IMR-90 (cell line): ENCODE measurements around the gene CD300LG.

Experiments used
- BHLHE40 ChIP-seq: fragments of 150-350 bp; IDR thresholded peaks from 2 replicates; pipeline ENCODE4 v1.6.1; 2016; ENCODE audit warnings: mild to moderate bottlenecking, low read depth, low read length
- CEBPB ChIP-seq: IDR thresholded peaks from 2 replicates; pipeline ENCODE4 v1.6.1; 2012; ENCODE audit warnings: low read depth, low read length, improper control_type of control experiment
- CTCF ChIP-seq: conservative IDR thresholded peaks from 2 replicates; pipeline ENCODE4 v1.5.1; 2012; ENCODE audit warnings: mild to moderate bottlenecking, low read depth, low read length, improper control_type of control experiment
- MAZ ChIP-seq: IDR thresholded peaks from 2 replicates; pipeline ENCODE4 v1.6.1; 2012; ENCODE audit warnings: low read depth, mild to moderate bottlenecking, low read length, improper control_type of control experiment, moderate library complexity, borderline replicate concordance
- MXI1 ChIP-seq: IDR thresholded peaks from 2 replicates; pipeline ENCODE4 v1.6.1; 2012; ENCODE audit warnings: low read depth, mild to moderate bottlenecking, low read length, moderate library complexity, borderline replicate concordance
- POLR2A ChIP-seq: IDR thresholded peaks from 2 replicates; pipeline ENCODE4 v1.6.1; 2012; ENCODE audit warnings: mild to moderate bottlenecking, low read depth, low read length
- RAD21 ChIP-seq: IDR thresholded peaks from 2 replicates; pipeline ENCODE4 v1.6.1; 2012; ENCODE audit warnings: low read length, improper control_type of control experiment
- RCOR1 ChIP-seq: IDR thresholded peaks from 2 replicates; pipeline ENCODE4 v1.6.1; 2012; ENCODE audit warnings: mild to moderate bottlenecking, low read length, improper control_type of control experiment; ENCODE audit not compliant: insufficient replicate concordance
- USF2 ChIP-seq: fragments of 150-350 bp; IDR thresholded peaks from 2 replicates; pipeline ENCODE4 v1.6.1; 2017; ENCODE audit warnings: mild to moderate bottlenecking, antibody characterized with exemption, low read length, low read depth

DNA sequence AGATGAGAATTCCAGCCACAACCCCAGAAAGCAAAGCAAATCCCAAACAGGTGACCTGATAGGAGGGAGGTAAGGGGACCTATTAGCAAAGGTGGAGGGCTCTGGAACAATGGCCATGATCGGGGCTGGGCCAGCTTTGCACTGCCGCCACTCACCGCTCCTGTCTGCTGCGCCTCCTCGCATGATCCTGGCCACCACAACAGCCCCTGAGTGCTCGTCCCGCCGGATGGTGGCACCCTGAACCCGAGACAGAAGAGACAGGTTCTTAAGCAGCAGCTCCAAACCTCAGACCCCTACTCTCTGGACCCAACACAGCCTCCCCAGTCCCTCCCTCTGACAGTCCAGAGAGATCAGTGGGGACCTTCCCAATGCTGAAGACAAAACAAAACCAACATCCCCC lies 19.4 kb upstream of the CD300LG start:
- TF ChIP-seq POLR2A, result no peak
- no peak for TF ChIP-seq CTCF
- TF ChIP-seq RCOR1, result no peak
- TF ChIP-seq USF2, result no peak
- TF ChIP-seq MAZ, result no peak
- no peak for TF ChIP-seq RAD21
- TF ChIP-seq CEBPB, result no peak
- TF ChIP-seq BHLHE40, result no peak
- no peak for TF ChIP-seq MXI1
